HG02852 (cell line): ENCODE measurements around the gene XPOT.
"Not testable (repeated sequence)": the region's sequence is repeated elsewhere in the genome, so short reads cannot be mapped to it uniquely, and the experiment has no call there.

Source experiments
- ATAC-seq: cut with Tn5 transposase; IDR thresholded peaks from one replicate; pipeline ENCODE4 v1.9.1; 2021; ENCODE audit warnings: mild to moderate bottlenecking, moderate library complexity; ENCODE audit not compliant: unreplicated experiment

The XPOT gene

GRCh38 chr12:64403707-64404469, at the start of gene XPOT:
Gene XPOT, plus strand, starts transcription at chr12:64404392. Its CDS starts 5,644 bp downstream, at chr12:64410036.
- peak; percentile 93 for ATAC-seq

DNA sequence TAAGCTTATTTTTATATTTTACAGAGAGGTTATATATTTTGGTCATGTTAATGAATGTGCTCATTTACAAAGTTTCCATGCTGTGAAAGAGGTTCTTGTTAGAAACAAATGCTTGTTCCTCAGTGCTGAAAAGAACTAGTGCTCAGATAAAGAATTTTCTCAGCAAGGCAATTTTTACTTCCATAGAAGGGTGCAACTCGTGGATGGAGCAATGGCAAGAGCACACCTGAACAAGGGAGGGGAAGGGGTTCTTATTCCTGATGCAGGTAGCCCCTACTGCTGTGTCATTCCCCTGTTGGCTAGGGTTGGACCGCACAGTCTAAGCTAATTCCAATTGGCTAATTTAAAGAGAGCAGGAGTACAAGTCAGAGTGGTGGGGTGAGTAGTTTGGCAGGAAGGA, 48.0 kb upstream of the XPOT start:
- ATAC-seq = not testable (repeated sequence)

DNA sequence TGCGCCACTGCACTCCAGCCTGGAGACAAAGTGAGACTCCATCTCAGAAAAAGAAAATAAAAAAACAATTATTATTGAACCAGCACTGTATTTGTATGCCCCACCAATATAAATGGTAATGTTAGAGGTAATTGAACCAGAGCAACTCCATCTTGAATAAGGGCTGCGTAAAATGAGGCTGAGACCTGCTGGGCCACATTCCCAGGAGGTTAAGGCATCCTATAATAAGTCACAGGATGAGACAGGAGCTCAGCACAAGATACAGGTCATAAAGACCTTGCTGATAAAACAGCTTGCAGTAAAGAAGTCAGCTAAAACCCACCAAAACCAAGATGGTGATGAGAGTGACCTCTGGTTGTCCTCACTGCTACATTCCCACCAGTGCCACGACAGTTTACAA, 43.0 kb upstream of the XPOT start:
- ATAC-seq = not testable (repeated sequence)

DNA sequence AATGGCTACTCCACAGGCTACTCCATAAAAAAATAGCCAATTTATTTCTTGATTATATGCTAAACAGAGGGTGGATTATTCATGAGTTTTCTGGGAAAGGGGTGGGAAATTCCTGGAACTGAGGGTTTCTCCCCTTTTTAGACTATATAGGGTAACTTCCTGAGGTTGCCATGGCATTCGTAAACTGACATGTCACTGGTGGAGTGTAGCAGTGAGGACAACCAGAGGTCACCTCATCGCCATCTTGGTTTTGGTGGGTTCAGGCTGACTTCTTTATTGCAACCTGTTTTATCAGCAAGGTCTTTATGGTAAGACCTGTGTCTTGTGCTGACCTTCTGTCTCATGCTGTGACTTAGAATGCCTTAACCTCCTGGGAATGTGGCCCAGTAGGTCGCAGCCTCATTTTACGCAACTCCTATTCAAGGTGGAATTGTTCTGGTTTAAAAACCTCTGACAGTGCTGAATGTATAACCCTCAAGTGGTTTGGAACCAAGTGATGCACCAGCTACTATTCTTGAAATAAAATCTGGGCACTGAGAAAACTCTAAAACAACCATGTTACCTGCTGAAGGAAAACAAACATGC, 41.4 kb upstream of the XPOT start:
- no peak for ATAC-seq

- ATAC-seq = no peak
Observed at GRCh38 chr12:64383675-64384074, 20.5 kb upstream of the XPOT start.

- ATAC-seq = no peak
Observed at GRCh38 chr12:64385019-64385418, 19.2 kb upstream of the XPOT start.

DNA sequence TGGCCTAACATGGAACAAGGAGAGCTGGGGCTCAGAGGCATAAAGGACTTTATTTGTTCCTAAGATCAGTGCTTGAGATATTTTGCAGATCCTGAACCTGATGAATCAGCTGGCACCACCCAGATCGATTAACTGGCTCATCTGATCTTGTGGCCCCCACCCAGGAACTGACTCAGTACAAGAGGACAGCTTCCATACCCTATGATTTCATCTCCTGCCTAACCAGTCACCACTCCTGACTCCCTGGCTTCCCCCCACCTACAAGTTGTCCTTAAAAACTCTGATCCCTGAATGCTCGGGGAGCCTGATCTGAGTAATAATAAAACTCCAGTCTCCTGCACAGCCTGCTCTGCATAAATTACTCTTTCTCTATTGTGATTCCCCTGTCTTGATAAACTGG, 18.7 kb upstream of the XPOT start:
- no peak for ATAC-seq

DNA sequence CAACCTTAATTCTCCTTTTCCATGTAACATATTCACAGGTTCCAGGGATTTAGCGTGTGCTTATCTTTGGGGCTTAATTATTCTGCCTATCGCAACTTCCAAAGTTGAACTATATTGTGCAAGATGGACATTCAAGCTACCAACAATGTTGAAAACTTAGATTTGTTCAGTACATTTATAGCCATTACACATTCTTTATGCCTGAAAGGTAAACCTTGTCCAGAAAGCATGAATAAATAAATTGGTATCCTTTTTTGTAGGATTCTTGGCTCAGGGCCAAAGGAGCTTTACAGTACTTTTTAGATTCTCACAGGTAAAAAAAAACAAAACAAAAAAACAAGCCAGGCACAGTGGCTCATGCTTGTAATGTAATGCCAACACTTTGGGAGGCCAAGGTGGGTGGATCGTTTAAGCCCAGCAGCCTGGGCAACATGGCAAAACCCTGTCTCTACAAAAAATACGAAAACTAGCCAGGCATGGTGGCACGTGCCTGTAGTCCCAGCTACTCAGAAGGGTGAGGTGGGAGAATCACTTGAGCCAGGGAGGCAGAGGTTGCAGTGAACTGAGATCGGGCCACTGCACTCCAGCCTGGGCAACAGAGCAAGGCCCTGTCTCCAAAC, 16.9 kb upstream of the XPOT start:
- no peak for ATAC-seq

DNA sequence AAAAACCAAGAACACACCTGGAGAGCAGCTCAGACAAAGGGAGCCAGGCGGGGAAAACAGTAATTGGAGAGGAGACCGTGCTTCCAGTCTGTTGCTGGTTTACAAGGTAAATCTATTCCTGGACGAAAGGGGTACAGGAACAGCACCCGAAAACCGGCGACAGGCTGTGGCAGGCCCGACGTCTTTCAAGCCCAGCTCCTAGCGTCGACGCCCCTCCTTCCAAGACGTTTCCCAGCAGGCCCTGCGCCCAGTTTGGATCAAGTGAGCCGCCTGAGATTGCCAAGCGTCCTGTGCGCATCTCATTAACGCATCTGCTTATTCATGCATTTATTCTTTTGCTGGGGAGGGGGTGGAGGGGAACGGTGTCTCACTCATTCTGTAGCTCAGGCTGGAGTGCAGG, 15.0 kb upstream of the XPOT start:
- ATAC-seq = no peak

DNA sequence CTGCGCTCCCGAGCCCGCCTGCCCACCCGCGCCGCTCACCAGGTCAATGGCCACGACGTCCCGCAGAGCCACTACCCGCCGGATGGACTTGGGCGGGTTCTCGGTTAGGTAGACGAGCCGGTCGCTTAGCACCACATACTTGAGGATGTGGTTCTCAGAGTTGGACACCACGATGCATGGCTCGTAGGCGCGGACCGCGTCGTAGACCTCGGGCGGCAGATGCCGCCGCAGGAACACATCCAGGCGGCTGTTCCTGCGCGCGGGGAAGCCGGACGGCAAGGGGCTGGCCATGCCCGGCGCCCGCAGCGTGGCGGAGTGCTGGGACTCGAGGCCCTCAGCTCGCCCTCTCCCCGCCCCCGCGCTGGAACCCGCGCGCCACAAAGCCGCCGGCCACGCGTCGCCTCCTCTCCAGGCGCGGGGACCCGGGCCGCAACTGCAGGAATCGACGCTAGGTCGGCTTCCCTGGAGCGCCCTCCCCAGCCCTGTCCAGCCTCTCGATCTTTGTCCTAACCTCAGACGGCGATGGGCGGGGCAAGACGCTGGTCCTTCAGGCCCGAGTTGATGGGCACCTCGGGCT, 13.8 kb upstream of the XPOT start, which contains the start of gene C12orf56:
Gene C12orf56 (minus strand): TSS at position 484 of the 577 bp plus-strand sequence. CDS start 193 bp downstream, at position 291.
- ATAC-seq = no peak

DNA sequence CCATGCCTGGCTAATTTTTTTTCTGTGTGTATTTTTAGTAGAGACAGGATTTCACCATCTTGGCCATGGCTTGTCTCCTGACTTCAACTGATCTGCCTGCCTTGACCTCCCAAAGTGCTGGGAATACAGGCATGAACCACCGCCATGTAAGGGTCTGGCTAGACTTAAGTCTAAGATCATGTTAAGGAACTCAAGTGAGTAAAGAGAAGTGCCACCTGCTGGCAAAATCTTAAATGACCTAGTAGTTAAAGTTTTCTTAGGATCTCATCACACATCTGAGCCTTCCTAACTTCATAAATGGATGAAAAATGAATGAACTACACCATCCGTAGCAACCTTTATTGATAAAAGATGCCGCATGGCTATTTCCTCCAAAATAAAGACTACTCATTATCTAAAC, 12.0 kb upstream of the XPOT start:
- ATAC-seq = peak; percentile 51

DNA sequence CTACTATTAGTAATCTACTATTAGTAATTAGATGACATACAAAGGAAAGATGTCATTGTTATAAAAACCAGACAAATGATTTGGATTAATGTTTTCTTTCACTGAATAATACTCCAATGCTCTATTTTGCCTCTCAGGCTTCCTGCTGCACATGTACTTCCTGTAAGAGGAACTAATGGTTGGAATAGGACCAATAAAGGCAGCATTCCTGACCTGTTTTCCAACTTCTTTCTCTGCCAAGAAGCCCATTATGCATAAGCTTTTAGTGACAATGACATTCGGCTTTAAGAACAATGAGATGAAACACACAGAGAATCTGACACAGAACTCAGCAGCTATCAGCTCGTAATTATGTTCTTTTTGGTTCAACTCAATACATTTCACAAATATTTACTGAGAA, 8.5 kb upstream of the XPOT start:
- ATAC-seq = no peak

DNA sequence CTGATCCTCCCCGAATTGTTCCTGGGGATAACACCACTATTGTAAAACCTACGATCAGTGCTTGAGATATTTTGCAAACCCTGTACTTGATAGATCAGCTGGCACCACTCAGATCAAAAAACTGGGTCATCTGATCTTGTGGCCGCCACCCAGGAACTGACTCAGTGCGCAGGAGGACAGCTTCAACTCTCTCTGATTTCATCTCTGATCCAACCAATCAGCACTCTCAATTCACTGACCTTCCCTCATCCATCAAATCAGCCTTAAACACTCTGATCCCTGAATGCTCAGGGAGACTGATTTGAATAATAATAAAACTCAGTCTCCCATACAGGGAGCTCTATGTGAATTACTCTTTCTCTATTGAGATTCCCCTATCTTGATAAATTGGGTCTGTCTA, 4.2 kb upstream of the XPOT start:
- no peak for ATAC-seq

GRCh38 chr12:64402181-64402580, 2.0 kb upstream of the XPOT start:
- ATAC-seq = no peak

DNA sequence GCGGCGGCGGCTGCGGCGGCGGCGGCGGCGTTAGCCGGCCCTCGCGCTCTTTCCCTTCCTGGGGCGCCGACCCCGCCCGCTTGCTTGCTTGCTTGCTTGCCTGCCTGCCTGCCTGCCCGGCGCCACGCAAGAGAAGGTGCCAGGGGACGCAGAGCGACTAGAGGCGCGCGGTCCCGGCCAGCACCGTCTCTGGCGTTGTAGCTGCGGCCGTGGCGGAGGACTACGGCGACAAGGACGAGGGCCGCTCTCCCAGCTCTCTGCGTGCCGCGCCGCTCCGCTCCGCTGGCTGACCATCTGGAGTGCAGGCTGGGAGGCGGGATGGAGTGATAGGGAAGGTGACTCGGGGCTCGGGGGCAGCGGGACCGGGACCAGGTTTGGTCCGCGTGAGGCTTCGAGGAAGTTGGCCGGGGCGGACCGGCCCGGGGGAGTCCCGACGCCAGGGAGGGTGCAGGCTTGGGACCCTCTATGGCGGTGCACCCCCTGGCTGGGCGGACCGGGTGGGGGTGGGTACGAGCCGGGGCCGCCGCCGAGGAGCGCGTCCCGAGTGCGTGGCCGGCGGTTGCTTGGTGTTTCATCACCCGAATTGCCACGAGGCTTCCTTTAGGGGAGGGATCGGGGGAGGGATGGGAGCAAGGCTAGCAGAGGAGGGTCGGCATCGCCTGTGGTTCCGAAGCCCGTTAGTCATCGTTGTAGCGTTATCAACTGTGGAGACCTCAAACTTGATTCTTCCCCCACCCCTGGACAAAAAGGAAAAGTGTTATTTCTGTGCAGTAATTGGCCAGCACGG, 471 bp downstream of the XPOT start:
- ATAC-seq = peak; percentile 53

GRCh38 chr12:64407342-64408223, 3.4 kb downstream of the XPOT start:
- no peak for ATAC-seq

- no peak for ATAC-seq
Observed at GRCh38 chr12:64411427-64411826, 7.2 kb downstream of the XPOT start.

DNA sequence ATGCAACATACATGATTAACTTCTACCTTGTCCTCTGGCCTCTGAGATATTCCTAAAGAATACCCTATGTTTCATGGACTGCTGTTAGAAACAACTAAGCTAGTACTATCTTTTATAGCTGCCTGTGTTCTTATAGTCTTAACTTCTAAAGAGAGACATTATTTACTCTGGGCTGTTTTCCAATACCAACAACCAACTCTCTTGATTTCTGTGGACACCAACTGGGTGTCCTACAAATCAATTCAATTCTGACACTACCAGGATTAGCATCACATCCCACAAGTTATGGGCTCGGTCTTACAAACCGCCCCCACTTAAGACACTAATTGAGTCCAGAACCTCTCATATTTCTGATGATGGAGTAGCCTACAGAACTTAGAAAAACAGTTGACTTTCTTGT, 8.3 kb downstream of the XPOT start:
- no peak for ATAC-seq

GRCh38 chr12:64413884-64414283, 9.7 kb downstream of the XPOT start:
- ATAC-seq = no peak

GRCh38 chr12:64418209-64418608, 14.0 kb downstream of the XPOT start:
- no peak for ATAC-seq
